Esophagus squamous epithelium (tissue), 5 donors: ENCODE results near the gene BRD3. TPM values are rescaled to one million over a fixed set of nuclear protein-coding genes. Genes with fewer than 3 reads are reported as not detected.
"Not testable (repeated sequence)": the region's sequence is repeated elsewhere in the genome, so short reads cannot be mapped to it uniquely, and the experiment has no call there.

Source experiments
- DNase-seq: peaks from one replicate; lab custom pipeline; 2025; lab: John Stamatoyannopoulos, UW
- H3K27ac ChIP-seq, 4 donors: fragments of 200-600 bp; sonication (generic); one replicate each; pipeline ENCODE4 v1.5.1; 2016 to 2019; ENCODE audit warnings: mild to moderate bottlenecking in 1 of 4
- H3K27me3 ChIP-seq, 4 donors: fragments of 200-600 bp; sonication (generic); 1 replicate in 3 of 4; 2 replicates in 1 of 4; pipeline versions ENCODE4 v1.5.1 to v1.6.0; 2017 to 2021; ENCODE audit warnings: antibody characterized with exemption in 1 of 4
- H3K36me3 ChIP-seq, 3 donors: fragments of 200-600 bp; sonication (generic); one replicate each; pipeline ENCODE4 v1.5.1; 2016 to 2019
- H3K4me1 ChIP-seq, 3 donors: fragments of 200-600 bp; sonication (generic); one replicate each; pipeline ENCODE4 v1.5.1; 2017 to 2019
- H3K4me3 ChIP-seq, 4 donors: fragments of 200-600 bp; sonication (generic); 1 replicate in 3 of 4; 2 replicates in 1 of 4; pipeline ENCODE4 v1.5.1; 2016 to 2019; ENCODE audit warnings: mild to moderate bottlenecking in 2 of 4, moderate library complexity in 1 of 4
- H3K9me3 ChIP-seq, 3 donors: fragments of 200-600 bp; sonication (generic); one replicate each; pipeline ENCODE4 v1.5.1; 2016 to 2019
- CTCF ChIP-seq, 6 experiments: fragments of 450-650 bp in 4 of 6; fragments of 200-600 bp in 2 of 6; sonication (generic) in 2 of 6; IDR thresholded peaks; one replicate each; pipeline ENCODE4 v1.5.1; 2016 to 2019; ENCODE audit warnings: antibody characterized with exemption in 6 of 6, mild to moderate bottlenecking in 4 of 6, moderate library complexity in 4 of 6
- POLR2A ChIP-seq, 4 donors: fragments of 450-650 bp; IDR thresholded peaks; one replicate each; pipeline ENCODE4 v1.6.1; 2017; ENCODE audit warnings: antibody characterized with exemption in 4 of 4, mild to moderate bottlenecking in 4 of 4, moderate library complexity in 3 of 4
- WGBS, 2 donors: methylation state at CpG; one replicate each; pipeline ENCODE4 v1.1.5; 2018; 5-methylcytosine and 5-hydroxymethylcytosine counted together
- intact Hi-C: fragments of 100-400 bp; cut with DNase I; formaldehyde crosslinking; loops from one replicate; pipeline ENCODE4 v1.15.0; 2022
- total RNA-seq, 4 donors: library from RNA; depleted of rRNA; stranded (reverse); fragments of >200 nt; gene quantifications; one replicate each; pipeline ENCODE4 v1.1.0, GENCODE V29; 2016
- donor health status: DM: yes; HTN: yes; CAD: no.

BRD3 gene
- total RNA-seq, 4 donors from 2014 or later = 7.2 to 23.7 (median 9.4) TPM

- DNase-seq = no peak
- 69 to 78% methylated on average over 6 of the region's 6 CpGs for WGBS, 2 donors
- Histone ChIP-seq H3K27me3 (peaks cover 0 to 27% (median 0%) of the 10 kb centered on the region in 4 donors), H3K9me3 (peaks cover 0 to 17% (median 7%) of the 10 kb centered on the region in 3 donors), H3K4me3 (no peak overlapping the region), H3K36me3 (no peaks in the 10 kb centered on the region), H3K4me1 (peaks cover 0 to 10% (median 3%) of the 10 kb centered on the region in 3 donors), H3K27ac (no peak overlapping the region)
- intact Hi-C loops = no loop called here
- TF ChIP-seq CTCF (IDR thresholded peaks at IDR 0.05) = no peak
- TF ChIP-seq POLR2A (IDR thresholded peaks at IDR 0.05) = no peak
Measured at GRCh38 chr9:134073500-134073899, 5.7 kb upstream of the BRD3 start.

- H3K27ac ChIP-seq = not testable (repeated sequence)
Measured at GRCh38 chr9:134072683-134073082, 4.9 kb upstream of the BRD3 start.

GRCh38 chr9:134071149-134071548 is 3.3 kb upstream of the BRD3 start:
- Histone ChIP-seq H3K9me3 (peaks cover 0 to 1% (median 0%) of the 10 kb centered on the region in 3 donors), H3K27ac (no peak overlapping the region), H3K36me3 (no peaks in the 10 kb centered on the region), H3K4me3 (no peak overlapping the region), H3K4me1 (peaks cover 8 to 19% (median 9%) of the 10 kb centered on the region in 3 donors), H3K27me3 (peaks cover 0 to 27% (median 0%) of the 10 kb centered on the region in 4 donors)
- no peak for DNase-seq
- 40 to 87% methylated on average over 2 to 7 of the region's 12 CpGs for WGBS, 2 donors
- TF ChIP-seq CTCF (IDR thresholded peaks at IDR 0.05) (no peak), POLR2A (IDR thresholded peaks at IDR 0.05) (no peak)
- intact Hi-C loops = no loop called here

More at GRCh38 chr9:134072683-134073082, 4.9 kb upstream of the BRD3 start:
- DNase-seq, H3K36me3 ChIP-seq, H3K4me3 ChIP-seq, intact Hi-C loops: not testable (repeated sequence)
- Histone ChIP-seq H3K27me3 (peaks cover 0 to 27% (median 0%) of the 10 kb centered on the region in 4 donors), H3K4me1 (peaks cover 0 to 11% (median 3%) of the 10 kb centered on the region in 3 donors), H3K9me3 (peaks cover 0 to 17% (median 7%) of the 10 kb centered on the region in 3 donors)
- 74 to 95% methylated on average over 7 of the region's 7 CpGs for WGBS, 2 donors

GRCh38 chr9:134069480-134070399 is 1.9 kb upstream of the BRD3 start:
- Histone ChIP-seq H3K9me3 (no peaks in the 10 kb centered on the region), H3K27ac (no peak overlapping the region), H3K4me3 (peak overlapping the region in 2 of 4 donors; percentile 59 to 99), H3K4me1 (peaks cover 21 to 34% (median 22%) of the 10 kb centered on the region in 3 donors), H3K27me3 (peaks cover 0 to 27% (median 0%) of the 10 kb centered on the region in 4 donors), H3K36me3 (no peaks in the 10 kb centered on the region)
- intact Hi-C loops = no loop called here
- WGBS, 2 donors = 66 to 95% methylated on average over 5 to 6 of the region's 12 CpGs
- no peak for TF ChIP-seq CTCF (IDR thresholded peaks at IDR 0.05)
- TF ChIP-seq POLR2A (IDR thresholded peaks at IDR 0.05) = no peak
- no peak for DNase-seq

- Histone ChIP-seq H3K27me3 (peaks cover 0 to 27% (median 0%) of the 10 kb centered on the region in 4 donors), H3K4me1 (peaks cover 22 to 42% (median 23%) of the 10 kb centered on the region in 3 donors), H3K36me3 (no peaks in the 10 kb centered on the region), H3K27ac (peak overlapping the region; percentile 93 to 100 (median 99)), H3K9me3 (no peaks in the 10 kb centered on the region), H3K4me3 (peak overlapping the region; percentile 59 to 99 (median 92))
- intact Hi-C loops = no loop called here
- DNase-seq = no peak
- WGBS, 2 donors = 9% methylated on average over 21 to 22 of the region's 31 CpGs
- no peak for TF ChIP-seq CTCF (IDR thresholded peaks at IDR 0.05)
- TF ChIP-seq POLR2A (IDR thresholded peaks at IDR 0.05) = no peak
Measured at GRCh38 chr9:134068744-134069479, 1.1 kb upstream of the BRD3 start.
